NCI-H1417 (cell line): Measurements from ENCODE around the gene METAP1.
"Not testable (repeated sequence)": the region's sequence is repeated elsewhere in the genome, so short reads cannot be mapped to it uniquely, and the experiment has no call there.

Source experiments
- DNase-seq, 3 experiments: peaks; one replicate each; lab custom pipeline; 2025; lab: John Stamatoyannopoulos, UW

Gene METAP1

DNA sequence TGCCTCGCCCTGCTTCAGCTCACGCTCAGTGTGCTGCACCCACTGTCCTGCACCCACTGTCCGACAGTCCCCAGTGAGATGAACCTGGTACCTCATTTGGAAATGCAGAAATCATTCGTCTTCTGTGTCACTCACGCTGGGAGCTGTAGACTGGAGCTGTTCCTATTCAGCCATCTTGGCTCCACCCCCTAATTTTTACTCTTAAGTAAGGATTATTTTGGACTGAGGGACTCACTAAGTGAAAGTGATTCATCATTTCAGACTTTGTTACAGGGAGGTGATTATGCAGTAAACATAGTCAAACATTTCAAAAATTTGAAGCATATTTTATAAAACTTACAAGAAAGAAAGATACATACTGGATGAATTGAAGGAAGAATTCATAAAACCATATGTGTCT lies 104.3 kb downstream of the METAP1 start:
- not testable (repeated sequence) for DNase-seq

DNA sequence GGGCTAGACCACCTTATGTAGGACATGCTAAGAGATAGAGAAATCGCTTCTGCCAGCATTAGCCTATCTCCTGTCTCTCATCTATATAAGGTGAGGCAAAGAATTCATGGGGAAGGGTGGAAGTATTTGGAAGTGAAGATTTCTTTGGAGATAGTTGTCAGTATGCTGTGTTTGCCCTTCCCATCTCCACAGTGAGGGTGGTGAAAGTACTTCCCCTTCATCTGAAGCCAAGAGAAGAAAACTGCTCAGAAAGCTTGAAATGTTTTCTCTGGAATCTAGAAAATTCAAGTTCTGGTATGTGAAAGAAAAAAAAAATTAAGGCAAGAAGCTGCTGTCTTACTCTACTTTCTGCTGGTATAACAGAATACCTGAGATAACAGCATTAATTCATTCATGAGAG lies 105.4 kb downstream of the METAP1 start:
- no peak for DNase-seq

DNA sequence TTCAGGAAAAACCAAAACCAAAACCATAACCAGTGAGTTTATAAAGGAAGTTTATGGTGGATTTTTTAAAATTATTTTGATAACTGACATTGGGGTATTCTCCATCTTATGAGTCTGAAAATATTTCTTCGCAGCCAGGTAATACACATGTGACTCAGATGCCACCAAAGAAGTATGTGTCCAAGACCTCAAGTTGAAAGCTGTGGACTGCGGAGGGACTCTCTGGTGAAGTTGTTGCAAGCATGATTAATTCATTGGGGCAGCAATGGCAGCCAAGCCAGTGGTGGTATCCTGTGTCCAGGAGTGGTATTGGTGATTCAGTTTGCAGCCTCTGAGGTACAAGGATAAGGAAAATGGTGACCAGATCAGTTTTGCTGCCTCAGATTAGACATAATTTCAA lies 107.1 kb downstream of the METAP1 start:
- no peak for DNase-seq

DNA sequence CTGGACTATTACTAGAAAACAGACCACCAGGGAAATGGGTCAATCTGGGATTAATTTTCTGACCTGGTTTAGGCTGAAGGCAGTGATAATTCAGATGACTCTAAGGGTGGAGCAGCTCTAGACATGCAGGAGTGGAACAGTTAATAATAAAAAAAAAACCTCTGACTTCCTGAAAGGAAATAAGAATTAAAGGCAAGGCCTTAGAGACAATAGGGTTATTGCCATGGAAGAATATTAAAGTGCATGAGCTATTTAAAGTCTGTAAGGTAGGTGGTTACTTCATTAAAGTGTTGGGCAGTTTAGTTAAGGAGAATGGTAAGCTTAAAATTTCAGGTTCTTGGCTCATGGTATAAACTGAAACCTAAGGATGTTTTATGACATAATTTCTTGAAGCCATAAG lies 107.6 kb downstream of the METAP1 start:
- DNase-seq = no peak

DNA sequence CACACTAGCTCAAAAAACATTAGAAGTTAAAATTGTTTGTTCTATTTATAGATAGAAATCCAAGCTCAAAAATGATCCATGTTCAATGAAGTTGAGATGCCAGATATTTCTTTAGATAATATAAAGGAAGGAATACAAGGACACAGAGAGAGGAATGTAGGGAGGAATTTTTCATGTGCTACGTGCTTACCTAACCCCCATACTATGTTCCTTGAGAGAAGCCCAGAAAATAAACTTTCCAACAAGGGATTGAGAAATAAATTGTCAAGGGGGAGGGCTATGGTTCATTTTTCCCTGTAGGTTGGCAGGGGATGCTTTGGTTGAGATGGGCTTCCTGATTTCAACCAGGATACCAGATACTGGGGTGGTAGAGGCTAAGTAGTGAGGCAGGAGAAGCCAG lies 108.6 kb downstream of the METAP1 start:
- DNase-seq = no peak

DNA sequence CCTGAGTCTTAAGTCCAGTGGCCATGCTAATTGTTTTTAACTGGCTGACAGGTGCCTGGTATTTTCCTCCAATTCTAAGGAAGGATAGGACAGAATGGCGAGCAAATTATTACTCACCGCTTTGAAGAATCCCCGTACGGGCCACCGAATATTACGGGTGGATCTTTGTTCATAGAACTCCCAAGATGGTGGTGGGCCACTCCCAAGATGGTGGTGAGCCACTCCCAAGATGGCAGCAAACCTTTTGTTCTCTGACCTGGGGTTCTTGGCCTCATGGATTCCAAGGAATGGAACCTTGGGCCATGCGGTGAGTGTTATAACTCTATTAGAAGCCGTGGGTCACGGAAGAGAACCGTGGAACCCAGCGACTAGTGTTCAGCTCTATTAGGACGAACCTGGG lies 113.8 kb downstream of the METAP1 start:
- not testable (repeated sequence) for DNase-seq
